Measurements from ENCODE around the gene METTL23.

The METTL23 gene

DNA sequence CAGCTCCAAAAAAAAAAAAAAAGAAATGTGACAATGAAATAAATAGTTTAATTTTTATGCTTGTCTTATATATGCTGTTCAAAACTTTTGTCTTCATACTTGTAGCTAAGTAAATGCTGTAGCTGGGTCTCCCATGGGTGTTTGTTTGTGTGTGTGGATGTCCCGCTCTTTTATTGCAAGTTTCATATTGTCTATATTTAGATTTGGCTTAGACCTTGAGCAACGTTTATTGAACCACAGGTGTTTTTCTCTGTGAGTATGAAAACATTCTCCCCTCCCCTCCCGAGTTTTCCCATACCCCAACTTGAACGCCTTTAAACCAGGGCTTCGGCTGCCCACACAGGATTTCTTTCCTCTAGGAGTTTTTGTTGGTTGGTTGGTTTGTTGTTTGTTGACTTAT, 56.5 kb downstream of the METTL23 start:
- TF ChIP-seq EZH2 (IDR thresholded peaks at IDR 0.05) (no peak), FOXP2 (optimal IDR thresholded peaks at IDR 0.05; ENCODE audit: control extremely low read depth, extremely low read length, insufficient read depth) (no peak), POLR2AphosphoS5 (IDR thresholded peaks at IDR 0.05; ENCODE audit: borderline replicate concordance, low read depth, low read length) (no peak)
- DNase-seq (ENCODE audit: low read depth, low spot score): no peak
- Histone ChIP-seq H3K4me3 (no peak overlapping the region), H3K27ac (no peak overlapping the region), H3K9me3 (ENCODE audit: low read depth, low read length) (no peaks in the 10 kb centered on the region), H3K9ac (ENCODE audit: insufficient read length) (no peak overlapping the region), H3K36me3 (ENCODE audit: insufficient read depth, low read length) (peaks cover 10% of the 10 kb centered on the region; the same call in 1 of the 2 replicates)
